HepG2 (cell line): Measurements from ENCODE around the gene MYPN. TPM values are rescaled to one million over a fixed set of nuclear protein-coding genes. Genes with fewer than 3 reads are reported as not detected.

Source experiments
- ATAC-seq: fragments of 200-7000 bp; cut with Tn5 transposase; 3 replicates; pipeline ENCODE4 v1.9.1; 2020; ENCODE audit warnings: mild to moderate bottlenecking, moderate library complexity
- BruUV-seq: library from RNA; stranded (reverse); fragments of 400-500 nt; replicated peaks from 2 replicates; lab custom pipeline; 2021; lab: Mats Ljungman, UMichigan
- CTCF ChIA-PET: fragments of 300-600 bp; formaldehyde crosslinking; extraction: SDS; loops from one replicate; lab custom pipeline; 2021; ENCODE audit warnings: low total read pairs, inconsistent platforms, low intra/inter-chr PET ratio; lab: Yijun Ruan, JAX
- POLR2A ChIA-PET: fragments of 350-600 bp; sonication (Branson Sonifier 250); formaldehyde crosslinking; loops from one replicate; lab custom pipeline; 2020; ENCODE audit warnings: antibody characterized with exemption, inconsistent platforms; lab: Yijun Ruan, JAX
- DNase-seq: peaks from one replicate; pipeline ENCODE4 v3.0.0-alpha.2; 2015; ENCODE audit warnings: low spot score
- FAIRE-seq: peaks from 3 replicates; lab custom pipeline; 2011; peaks lifted over from hg19 to GRCh38; lab: Jason Lieb, UNC
- H2AFZ ChIP-seq: one replicate; pipeline ENCODE4 v1.6.1; 2011; ENCODE audit warnings: low read length, inconsistent platforms
- H3K27ac ChIP-seq: fragments of 300-600 bp; 3 replicates; pipeline ENCODE4 v1.8.0; 2011; ENCODE audit warnings: mixed run types, mild to moderate bottlenecking, mixed read lengths, low read length, inconsistent platforms; ENCODE audit not compliant: insufficient read depth; ENCODE audit errors: extremely low read length
- H3K27me3 ChIP-seq, 2 experiments: fragments of 200-600 bp in 1 of 2; 2 replicates in 1 of 2; 3 replicates in 1 of 2; pipeline versions ENCODE4 v1.6.0 to v1.8.0; 2011; ENCODE audit warnings: low read length in 2 of 2, mild to moderate bottlenecking in 2 of 2, moderate library complexity in 2 of 2, inconsistent platforms in 1 of 2; ENCODE audit not compliant: insufficient read depth in 2 of 2, control insufficient read depth in 1 of 2
- H3K36me3 ChIP-seq, 2 experiments: fragments of 200-600 bp in 1 of 2; replicated peaks in 1 of 2; 2 replicates in 1 of 2; 3 replicates in 1 of 2; pipeline versions ENCODE4 v1.5.1 to v1.8.0; 2011; ENCODE audit warnings: low read length in 2 of 2, inconsistent platforms in 1 of 2; ENCODE audit not compliant: insufficient read depth in 2 of 2, control insufficient read depth in 1 of 2
- H3K4me1 ChIP-seq: 2 replicates; pipeline ENCODE4 v1.5.1; 2012; ENCODE audit warnings: low read length, inconsistent platforms; ENCODE audit not compliant: insufficient read depth
- H3K4me2 ChIP-seq: 2 replicates; pipeline ENCODE4 v1.6.0; 2011; ENCODE audit warnings: low read depth, low read length, inconsistent platforms
- H3K4me3 ChIP-seq, 3 experiments: fragments of 200-600 bp in 1 of 3; sonication (generic), shearing (Covaris generic) in 1 of 3; replicated peaks in 1 of 3; 2 replicates each; pipeline ENCODE4 v1.5.1; 2011 to 2016; ENCODE audit warnings: low read length in 3 of 3, inconsistent platforms in 2 of 3, low read depth in 2 of 3, mild to moderate bottlenecking in 2 of 3, control low read depth in 1 of 3, mixed read lengths in 1 of 3; ENCODE audit not compliant: insufficient read depth in 1 of 3
- H3K79me2 ChIP-seq: one replicate; pipeline ENCODE4 v1.6.1; 2011; ENCODE audit warnings: low read length, inconsistent platforms; ENCODE audit not compliant: insufficient read depth
- H3K9ac ChIP-seq: 2 replicates; pipeline ENCODE4 v1.6.0; 2011; ENCODE audit warnings: mild to moderate bottlenecking, low read depth, low read length, inconsistent platforms; ENCODE audit not compliant: insufficient read depth
- H3K9me3 ChIP-seq: 2 replicates; pipeline ENCODE4 v1.5.1; 2012; ENCODE audit warnings: mild to moderate bottlenecking, low read length
- H4K20me1 ChIP-seq: 2 replicates; pipeline ENCODE4 v1.6.0; 2011; ENCODE audit warnings: inconsistent platforms, mild to moderate bottlenecking, low read length, moderate library complexity; ENCODE audit not compliant: insufficient read depth
- ETV5 ChIP-seq: IDR thresholded peaks from 2 replicates; pipeline ENCODE4 v1.6.1; 2018; ENCODE audit warnings: missing biosample characterization, missing genetic modification reagents, inconsistent platforms, borderline replicate concordance
- HOMEZ ChIP-seq: IDR thresholded peaks from 2 replicates; pipeline ENCODE4 v1.6.1; 2016; ENCODE audit warnings: low read depth
- MAFF ChIP-seq: IDR thresholded peaks from 2 replicates; pipeline ENCODE4 v1.6.1; 2011; ENCODE audit warnings: low read depth, low read length, improper control_type of control experiment
- MAFK ChIP-seq, 2 experiments: IDR thresholded peaks in 1 of 2; conservative IDR thresholded peaks in 1 of 2; 2 replicates each; pipeline ENCODE4 v1.6.1; 2011; ENCODE audit warnings: improper control_type of control experiment in 2 of 2, low read length in 2 of 2
- SP140L ChIP-seq: sonication (generic); formaldehyde crosslinking; IDR thresholded peaks from 2 replicates; pipeline ENCODE4 v1.4.0; 2020; ENCODE audit warnings: missing genetic modification reagents, borderline replicate concordance
- ZFP37 ChIP-seq: sonication (generic); formaldehyde crosslinking; IDR thresholded peaks from 2 replicates; pipeline ENCODE4 v1.4.0; 2020; ENCODE audit warnings: missing genetic modification reagents, borderline replicate concordance
- WGBS: methylation state at CpG from one replicate; pipeline ENCODE4 v1.1.6; 2017; ENCODE audit warnings: low lambda C conversion rate; 5-methylcytosine and 5-hydroxymethylcytosine counted together
- in situ Hi-C: cut with HindIII; loops from 2 replicates; pipeline ENCODE4 v1.10.0; 2017; ENCODE audit warnings: low pct_unique_long_range_greater_than_20kb; ENCODE audit not compliant: extremely low pct_ligation_motif_present
- intact Hi-C: fragments of 100-400 bp; cut with micrococcal nuclease; formaldehyde crosslinking; loops from one replicate; pipeline ENCODE4 v1.10.0; 2022; ENCODE audit not compliant: unreplicated experiment
- polyA plus RNA-seq, 8 experiments: library from polyadenylated mRNA; depleted of rRNA in 3 of 8; stranded (reverse) in 7 of 8; unstranded in 1 of 8; fragments of >200 nt; fragmentation: Illumina TruSeq in 4 of 8; extraction: Trizol in 4 of 8; gene quantifications; 2 replicates each; pipeline versions ENCODE4 v1.2.1 to v1.2.3, GENCODE V29; 2011 to 2016; ENCODE audit warnings: low read depth in 4 of 8, missing spikeins in 1 of 8, mixed read lengths in 1 of 8; ENCODE audit not compliant: insufficient read depth in 1 of 8
- total RNA-seq, 5 experiments: library from RNA; depleted of rRNA; stranded (reverse); fragments of >200 nt; fragmentation: Illumina TruSeq; extraction: Trizol; gene quantifications; 2 replicates each; pipeline ENCODE4 v1.2.3, GENCODE V29; 2016; ENCODE audit warnings: low read depth in 1 of 5
- TF ChIP-seq, protein P1 (sequence below): sonication (generic); formaldehyde crosslinking; IDR thresholded peaks from 2 replicates; pipeline ENCODE4 v1.5.0; 2020; ENCODE audit warnings: missing genetic modification reagents, mild to moderate bottlenecking, borderline replicate concordance
- TF ChIP-seq, protein P2 (sequence below): sonication (generic); formaldehyde crosslinking; IDR thresholded peaks from 2 replicates; pipeline ENCODE4 v1.5.1; 2020; ENCODE audit warnings: missing genetic modification reagents, mild to moderate bottlenecking, borderline replicate concordance

The MYPN gene
- total and polyA plus RNA-seq, 2 of the 13 experiments (the other 11 are each of a cell fraction or from before 2014, with no cell fraction given) = not detected

GRCh38 chr10:68233046-68233445 lies 123.8 kb downstream of the MYPN start:
- no peak for ATAC-seq
- Histone ChIP-seq H3K79me2 (no peaks in the 10 kb centered on the region), H3K27ac (no peak overlapping the region), H2AFZ (no peak overlapping the region), H3K27me3 (peaks cover 0 to 30% of the 10 kb centered on the region in 2 experiments; a peak in 3 of 5 replicates)
- WGBS = 15% methylated on average over 3 of the region's 3 CpGs
- CTCF ChIA-PET = no interaction called here
- intact Hi-C loops = no loop called here
- TF ChIP-seq MAFK (conservative IDR thresholded peaks at IDR 0.05 in 1 of 2, IDR thresholded peaks at IDR 0.05 in 1 of 2; ENCODE audit: low read length in 2 of 2) (peak; percentile 82 to 91), MAFF (peak; percentile 85), ZFP37 (CRISPR knock-in tag) (no peak), HOMEZ (CRISPR knock-in tag) (no peak)
- TF ChIP-seq, all 625 proteins: peak for 2
- H3K9me3 ChIP-seq = no peaks in the 10 kb centered on the region
- no peak overlapping the region for H3K4me3 ChIP-seq
- no peaks in the 10 kb centered on the region for H3K36me3 ChIP-seq
- BruUV-seq = no TSS peak
- H3K4me2 ChIP-seq = no peak overlapping the region
- no peak overlapping the region for H3K9ac ChIP-seq
- peaks cover 17% of the 10 kb centered on the region for H3K4me1 ChIP-seq
- no peak for DNase-seq
- in situ Hi-C loops = no loop called here
- no peaks in the 10 kb centered on the region for H4K20me1 ChIP-seq
- no peak for FAIRE-seq
- POLR2A ChIA-PET = no interaction called here

GRCh38 chr10:68235111-68235510 lies 125.8 kb downstream of the MYPN start:
- no peak for DNase-seq
- intact Hi-C loops (no loop called here), in situ Hi-C loops (no loop called here)
- Histone ChIP-seq H3K27ac (no peak overlapping the region), H3K36me3 (no peaks in the 10 kb centered on the region), H3K27me3 (peaks cover 0 to 32% of the 10 kb centered on the region in 2 experiments; a peak in 3 of 5 replicates), H2AFZ (no peak overlapping the region), H4K20me1 (no peaks in the 10 kb centered on the region), H3K79me2 (no peaks in the 10 kb centered on the region), H3K4me3 (no peak overlapping the region), H3K9me3 (no peaks in the 10 kb centered on the region), H3K9ac (no peak overlapping the region), H3K4me2 (no peak overlapping the region), H3K4me1 (peaks cover 17% of the 10 kb centered on the region)
- TF ChIP-seq, protein P1, sequence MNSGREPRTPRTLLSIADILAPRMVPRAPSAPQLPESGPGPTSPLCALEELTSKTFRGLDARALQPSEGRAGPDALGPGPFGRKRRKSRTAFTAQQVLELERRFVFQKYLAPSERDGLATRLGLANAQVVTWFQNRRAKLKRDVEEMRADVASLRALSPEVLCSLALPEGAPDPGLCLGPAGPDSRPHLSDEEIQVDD = no peak
- TF ChIP-seq, protein P2, sequence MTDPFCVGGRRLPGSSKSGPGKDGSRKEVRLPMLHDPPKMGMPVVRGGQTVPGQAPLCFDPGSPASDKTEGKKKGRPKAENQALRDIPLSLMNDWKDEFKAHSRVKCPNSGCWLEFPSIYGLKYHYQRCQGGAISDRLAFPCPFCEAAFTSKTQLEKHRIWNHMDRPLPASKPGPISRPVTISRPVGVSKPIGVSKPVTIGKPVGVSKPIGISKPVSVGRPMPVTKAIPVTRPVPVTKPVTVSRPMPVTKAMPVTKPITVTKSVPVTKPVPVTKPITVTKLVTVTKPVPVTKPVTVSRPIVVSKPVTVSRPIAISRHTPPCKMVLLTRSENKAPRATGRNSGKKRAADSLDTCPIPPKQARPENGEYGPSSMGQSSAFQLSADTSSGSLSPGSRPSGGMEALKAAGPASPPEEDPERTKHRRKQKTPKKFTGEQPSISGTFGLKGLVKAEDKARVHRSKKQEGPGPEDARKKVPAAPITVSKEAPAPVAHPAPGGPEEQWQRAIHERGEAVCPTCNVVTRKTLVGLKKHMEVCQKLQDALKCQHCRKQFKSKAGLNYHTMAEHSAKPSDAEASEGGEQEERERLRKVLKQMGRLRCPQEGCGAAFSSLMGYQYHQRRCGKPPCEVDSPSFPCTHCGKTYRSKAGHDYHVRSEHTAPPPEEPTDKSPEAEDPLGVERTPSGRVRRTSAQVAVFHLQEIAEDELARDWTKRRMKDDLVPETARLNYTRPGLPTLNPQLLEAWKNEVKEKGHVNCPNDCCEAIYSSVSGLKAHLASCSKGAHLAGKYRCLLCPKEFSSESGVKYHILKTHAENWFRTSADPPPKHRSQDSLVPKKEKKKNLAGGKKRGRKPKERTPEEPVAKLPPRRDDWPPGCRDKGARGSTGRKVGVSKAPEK = no peak
- no peak for TF ChIP-seq ETV5 (CRISPR knock-in tag)
- no peak for TF ChIP-seq SP140L (CRISPR knock-in tag)
- no TSS peak for BruUV-seq
- ATAC-seq = no peak
- ChIA-PET CTCF (no interaction called here), POLR2A (no interaction called here)
- 42% methylated on average over 2 of the region's 2 CpGs for WGBS
- no peak for FAIRE-seq
